Fibroblast of lung (primary cell): ENCODE data around the gene TCF23. TPM values are rescaled to one million over a fixed set of nuclear protein-coding genes. Genes with fewer than 3 reads are reported as not detected.

Experiments
- DNase-seq, 2 donors: peaks; one replicate each; pipeline versions ENCODE4 v3.0.0 to v3.0.0-alpha.2; 2010; ENCODE audit warnings: low read depth in 2 of 2
- H2AFZ ChIP-seq: 2 replicates; pipeline ENCODE4 v1.5.1; 2012; ENCODE audit warnings: low read length, control low read depth, inconsistent platforms
- H3K27ac ChIP-seq: 2 replicates; pipeline ENCODE4 v1.5.1; 2011; ENCODE audit warnings: low read length, control low read depth; ENCODE audit not compliant: insufficient read depth
- H3K27me3 ChIP-seq: 2 replicates; pipeline ENCODE4 v1.5.1; 2011; ENCODE audit warnings: mild to moderate bottlenecking, low read length; ENCODE audit not compliant: control insufficient read depth, insufficient read depth
- H3K36me3 ChIP-seq: 2 replicates; pipeline ENCODE4 v1.5.1; 2011; ENCODE audit warnings: low read length; ENCODE audit not compliant: control insufficient read depth, insufficient read depth
- H3K4me1 ChIP-seq: 2 replicates; pipeline ENCODE4 v1.5.1; 2011; ENCODE audit warnings: low read length; ENCODE audit not compliant: control insufficient read depth, insufficient read depth; ENCODE audit errors: extremely low read depth
- H3K4me2 ChIP-seq: 2 replicates; pipeline ENCODE4 v1.5.1; 2011; ENCODE audit warnings: low read length, control low read depth; ENCODE audit not compliant: insufficient read depth; ENCODE audit errors: extremely low read depth
- H3K4me3 ChIP-seq, 4 experiments: fragments of 200-600 bp in 1 of 4; sonication (generic) in 1 of 4; replicated peaks in 1 of 4; 2 replicates each; pipeline ENCODE4 v1.5.1; 2011 to 2016; ENCODE audit warnings: low read length in 4 of 4, low read depth in 3 of 4, mild to moderate bottlenecking in 3 of 4, control low read depth in 2 of 4, inconsistent platforms in 1 of 4, mixed read lengths in 1 of 4; ENCODE audit not compliant: insufficient read depth in 1 of 4; ENCODE audit errors: control extremely low read depth in 1 of 4
- H3K79me2 ChIP-seq: 2 replicates; pipeline ENCODE4 v1.5.1; 2012; ENCODE audit warnings: mild to moderate bottlenecking, low read length, inconsistent platforms; ENCODE audit not compliant: control insufficient read depth, insufficient read depth
- H3K9ac ChIP-seq: 2 replicates; pipeline ENCODE4 v1.5.1; 2011; ENCODE audit warnings: mild to moderate bottlenecking, low read length, control low read depth; ENCODE audit not compliant: insufficient read depth
- H3K9me3 ChIP-seq: 2 replicates; pipeline ENCODE4 v1.5.1; 2012; ENCODE audit warnings: low read depth, low read length; ENCODE audit not compliant: control insufficient read depth, insufficient read depth
- H4K20me1 ChIP-seq: 2 replicates; pipeline ENCODE4 v1.5.1; 2011; ENCODE audit warnings: low read length; ENCODE audit not compliant: control insufficient read depth, insufficient read depth; ENCODE audit errors: extremely low read depth
- CTCF ChIP-seq, 2 donors: IDR thresholded peaks in 1 of 2; conservative IDR thresholded peaks in 1 of 2; 1 replicate in 1 of 2; 2 replicates in 1 of 2; pipeline ENCODE4 v1.5.1; 2011 to 2012; ENCODE audit warnings: low read length in 2 of 2, control low read depth in 1 of 2, inconsistent platforms in 1 of 2, low read depth in 1 of 2, mild to moderate bottlenecking in 1 of 2
- EZH2 ChIP-seq: IDR thresholded peaks from 2 replicates; pipeline ENCODE4 v1.5.1; 2012; ENCODE audit warnings: low read length, control low read depth, mild to moderate bottlenecking; ENCODE audit errors: missing control alignments
- polyA plus RNA-seq, 2 donors: library from polyadenylated mRNA; depleted of rRNA in 1 of 2; stranded (reverse) in 1 of 2; unstranded in 1 of 2; fragments of >200 nt; gene quantifications; 2 replicates each; pipeline ENCODE4 v1.2.1, GENCODE V29; 2011 to 2012; ENCODE audit warnings: missing spikeins in 1 of 2
- total RNA-seq: library from RNA; depleted of rRNA; stranded (reverse); fragments of >200 nt; gene quantifications from 2 replicates; pipeline ENCODE4 v1.2.1, GENCODE V29; 2014

The TCF23 gene
- total and polyA plus RNA-seq, 2 donors (not counting 1 experiment from before 2014, with no cell fraction given) = not detected

DNA sequence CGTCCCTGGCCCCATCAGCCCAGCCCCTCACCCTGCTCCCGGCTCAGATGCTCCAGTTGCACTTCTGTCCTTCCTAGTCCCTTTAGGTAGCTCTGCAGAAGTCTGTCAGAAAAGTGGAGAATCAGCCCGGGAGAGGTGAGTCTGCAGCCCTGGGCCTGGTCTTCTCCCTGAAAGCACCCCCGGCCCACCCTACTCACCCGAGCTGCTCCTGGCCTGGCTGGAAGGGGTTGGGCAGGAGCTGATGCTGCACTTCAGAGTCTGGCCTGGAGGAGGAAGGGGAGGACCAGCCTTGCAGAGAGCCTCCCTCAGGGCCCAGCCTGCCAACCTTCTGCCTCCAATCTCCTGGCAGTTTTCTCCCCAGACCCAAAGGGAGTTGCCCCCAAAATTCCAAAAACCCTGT lies 46.5 kb upstream of the TCF23 start:
- Histone ChIP-seq H4K20me1 (no peaks in the 10 kb centered on the region), H3K9ac (no peak overlapping the region), H3K4me3 (no peak overlapping the region), H3K27me3 (peaks cover 4% of the 10 kb centered on the region), H3K27ac (no peak overlapping the region), H3K79me2 (no peaks in the 10 kb centered on the region), H3K4me2 (no peak overlapping the region), H3K36me3 (no peaks in the 10 kb centered on the region), H2AFZ (no peak overlapping the region), H3K4me1 (no peaks in the 10 kb centered on the region), H3K9me3 (no peaks in the 10 kb centered on the region)
- no peak for TF ChIP-seq CTCF (conservative IDR thresholded peaks at IDR 0.05 in 1 of 2, IDR thresholded peaks at IDR 0.05 in 1 of 2; ENCODE audit: low read depth in 1 of 2, low read length in 2 of 2)
- TF ChIP-seq EZH2 = no peak
- no peak for DNase-seq

DNA sequence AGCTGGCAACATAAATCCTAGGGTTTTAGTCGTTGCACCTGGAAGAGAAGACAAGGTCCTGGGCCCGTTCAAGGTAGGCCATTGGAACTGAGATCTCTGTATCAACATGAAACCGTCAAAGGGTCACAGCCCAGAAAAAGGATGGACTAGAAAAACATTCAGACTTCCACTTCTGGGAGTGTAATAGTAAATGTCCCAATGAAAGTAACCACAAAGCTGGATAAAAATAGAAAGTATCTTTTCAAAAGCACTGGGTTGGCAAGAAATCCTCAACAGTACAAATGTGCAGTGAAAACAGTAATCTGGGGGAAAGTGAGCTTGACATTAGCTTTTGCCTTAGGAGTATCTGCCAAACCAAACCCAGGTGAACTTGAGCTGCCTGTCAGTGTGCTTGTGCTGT lies 42.8 kb upstream of the TCF23 start:
- Histone ChIP-seq H3K79me2 (no peaks in the 10 kb centered on the region), H3K36me3 (no peaks in the 10 kb centered on the region), H3K27ac (no peak overlapping the region), H3K9me3 (no peaks in the 10 kb centered on the region), H3K4me2 (no peak overlapping the region), H3K4me3 (no peak overlapping the region), H4K20me1 (no peaks in the 10 kb centered on the region), H3K9ac (no peak overlapping the region), H2AFZ (no peak overlapping the region), H3K4me1 (no peaks in the 10 kb centered on the region), H3K27me3 (peaks cover 4% of the 10 kb centered on the region)
- TF ChIP-seq EZH2 = no peak
- DNase-seq = no peak

- H2AFZ ChIP-seq = no peak overlapping the region
- no peaks in the 10 kb centered on the region for H4K20me1 ChIP-seq
- no peaks in the 10 kb centered on the region for H3K4me1 ChIP-seq
- no peaks in the 10 kb centered on the region for H3K79me2 ChIP-seq
- H3K4me3 ChIP-seq = no peak overlapping the region
- H3K27ac ChIP-seq = no peak overlapping the region
- TF ChIP-seq CTCF (conservative IDR thresholded peaks at IDR 0.05 in 1 of 2, IDR thresholded peaks at IDR 0.05 in 1 of 2; ENCODE audit: low read depth in 1 of 2, low read length in 2 of 2) (no peak), EZH2 (no peak)
- no peak for DNase-seq
- H3K4me2 ChIP-seq = no peak overlapping the region
- H3K9me3 ChIP-seq = no peaks in the 10 kb centered on the region
- H3K36me3 ChIP-seq = no peaks in the 10 kb centered on the region
- no peak overlapping the region for H3K9ac ChIP-seq
- H3K27me3 ChIP-seq = peaks cover 4% of the 10 kb centered on the region
Measured at GRCh38 chr2:27108221-27108620, 40.6 kb upstream of the TCF23 start.
